DOHH2 (cell line): ENCODE measurements around the gene EME2.

ENCODE experiments used
- H3F3A ChIP-seq: fragments of 200-600 bp; sonication (generic), shearing (Covaris generic); 2 replicates; pipeline ENCODE4 v1.6.0; 2016; ENCODE audit warnings: antibody characterized with exemption, mild to moderate bottlenecking; ENCODE audit not compliant: control insufficient read depth, insufficient read depth
- H3K27ac ChIP-seq: fragments of 200-600 bp; sonication (generic); 2 replicates; pipeline ENCODE4 v1.5.1; 2014; ENCODE audit warnings: low read depth, mild to moderate bottlenecking, low read length, moderate library complexity
- H3K27me3 ChIP-seq: fragments of 200-600 bp; sonication (generic); 2 replicates; pipeline ENCODE4 v1.6.1; 2014; ENCODE audit warnings: mild to moderate bottlenecking, low read length, mixed read lengths; ENCODE audit not compliant: control insufficient read depth
- H3K36me3 ChIP-seq: fragments of 200-600 bp; sonication (generic); 2 replicates; pipeline ENCODE4 v1.6.1; 2014; ENCODE audit warnings: mild to moderate bottlenecking, low read length, moderate library complexity, mixed read lengths; ENCODE audit not compliant: control insufficient read depth
- H3K4me1 ChIP-seq: fragments of 200-600 bp; sonication (generic); 2 replicates; pipeline ENCODE4 v1.6.1; 2014; ENCODE audit warnings: mild to moderate bottlenecking, low read length, mixed read lengths; ENCODE audit not compliant: control insufficient read depth
- H3K4me2 ChIP-seq: fragments of 200-600 bp; sonication (generic); 2 replicates; pipeline ENCODE4 v1.6.0; 2014; ENCODE audit warnings: mild to moderate bottlenecking, low read length, moderate library complexity
- H3K4me3 ChIP-seq: fragments of 200-600 bp; sonication (generic); 2 replicates; pipeline ENCODE4 v1.5.1; 2014; ENCODE audit warnings: mild to moderate bottlenecking, low read length, mixed read lengths
- H3K79me2 ChIP-seq: fragments of 200-600 bp; sonication (generic); 2 replicates; pipeline ENCODE4 v1.6.1; 2014; ENCODE audit warnings: mild to moderate bottlenecking, low read length, mixed read lengths; ENCODE audit not compliant: control insufficient read depth
- H3K9me2 ChIP-seq: fragments of 200-600 bp; sonication (generic); replicated peaks from 2 replicates; pipeline ENCODE4 v1.6.1; 2014; ENCODE audit warnings: mild to moderate bottlenecking, low read length, mixed read lengths; ENCODE audit not compliant: control insufficient read depth
- H3K9me3 ChIP-seq: fragments of 200-600 bp; sonication (generic); 2 replicates; pipeline ENCODE4 v1.6.1; 2014; ENCODE audit warnings: antibody characterized with exemption, low read length, mixed read lengths; ENCODE audit not compliant: control insufficient read depth, insufficient read depth
- H4K20me1 ChIP-seq: fragments of 200-600 bp; sonication (generic); 2 replicates; pipeline ENCODE4 v1.6.0; 2014; ENCODE audit warnings: low read depth, mild to moderate bottlenecking, antibody characterized with exemption, low read length, moderate library complexity; ENCODE audit not compliant: control insufficient read depth, insufficient read depth
- CTCF ChIP-seq: fragments of 200-600 bp; sonication (generic); IDR thresholded peaks from one replicate; pipeline ENCODE4 v1.5.1; 2014; ENCODE audit warnings: antibody characterized with exemption, mild to moderate bottlenecking, low read depth, low read length; ENCODE audit not compliant: poor library complexity, severe bottlenecking
- EZH2phosphoT487 ChIP-seq: fragments of 200-600 bp; sonication (generic); IDR thresholded peaks from 2 replicates; pipeline ENCODE4 v1.6.1; 2017; ENCODE audit warnings: borderline replicate concordance, mild to moderate bottlenecking, antibody characterized with exemption, low read length, moderate library complexity, mixed read lengths

The EME2 gene

GRCh38 chr16:1769402-1770300 lies 3.0 kb upstream of the EME2 start:
- Histone ChIP-seq H3K27ac (peak overlapping the region; percentile 83; the same call in 1 of the 2 replicates), H3K36me3 (peaks cover 79% of the 10 kb centered on the region), H3K9me3 (no peaks in the 10 kb centered on the region), H3K27me3 (no peaks in the 10 kb centered on the region), H3K4me1 (peaks cover 19% of the 10 kb centered on the region), H3K4me2 (peak overlapping the region; percentile 96), H3K4me3 (peak overlapping the region; percentile 99), H4K20me1 (no peaks in the 10 kb centered on the region), H3K79me2 (peaks cover 43% of the 10 kb centered on the region), H3F3A (peaks cover 18% of the 10 kb centered on the region), H3K9me2 (no peaks in the 10 kb centered on the region)
- no peak for TF ChIP-seq CTCF
- no peak for TF ChIP-seq EZH2phosphoT487

DNA sequence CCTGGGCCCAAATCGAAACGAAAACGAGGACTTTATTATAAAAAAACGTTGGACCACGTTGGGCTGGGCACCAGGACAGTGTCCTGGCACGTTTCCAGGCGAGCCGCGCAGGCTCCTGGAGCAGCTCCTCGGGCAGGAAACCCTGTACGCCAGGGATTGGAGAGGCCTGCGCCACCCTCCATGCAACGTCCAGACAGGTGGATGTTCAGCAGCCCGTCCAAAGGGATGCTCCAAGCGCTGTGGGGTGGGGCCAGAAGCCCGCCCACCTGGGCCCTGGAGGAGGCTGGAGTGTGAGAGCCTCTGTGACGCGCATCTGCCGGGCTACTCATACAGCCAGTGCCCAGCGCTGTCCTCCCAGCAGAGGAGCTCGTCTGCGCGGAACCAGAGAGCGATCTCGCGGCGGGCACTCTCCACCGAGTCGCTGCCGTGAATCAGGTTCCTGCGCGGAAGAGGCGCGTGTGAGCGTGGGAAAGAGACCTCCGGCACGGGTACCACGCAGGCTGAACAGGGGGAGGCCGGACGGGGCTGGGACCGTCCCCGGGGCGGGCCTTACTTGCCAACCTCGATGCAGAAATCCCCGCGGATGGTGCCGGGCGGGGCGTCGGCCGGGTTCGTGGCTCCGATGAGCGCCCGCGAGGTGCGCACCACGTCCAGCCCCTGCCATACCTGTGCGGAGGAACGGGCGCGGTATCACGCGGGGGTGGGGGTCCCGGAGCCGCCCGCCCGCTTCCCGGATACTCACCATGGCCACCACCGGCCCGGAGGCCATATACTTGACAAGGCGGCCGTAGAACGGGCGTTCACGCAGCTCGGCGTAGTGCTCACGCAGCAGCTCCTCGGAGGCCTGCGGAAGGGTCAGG lies 2.1 kb upstream of the EME2 start:
- Histone ChIP-seq H3K9me3 (no peaks in the 10 kb centered on the region), H3K36me3 (peaks cover 79% of the 10 kb centered on the region), H3K27ac (peak overlapping the region; percentile 83), H3K4me3 (peak overlapping the region; percentile 99), H3K79me2 (peaks cover 52% of the 10 kb centered on the region), H3K4me1 (peaks cover 23% of the 10 kb centered on the region), H3K4me2 (peak overlapping the region; percentile 96), H3K27me3 (no peaks in the 10 kb centered on the region), H4K20me1 (no peaks in the 10 kb centered on the region), H3K9me2 (no peaks in the 10 kb centered on the region), H3F3A (peaks cover 18% of the 10 kb centered on the region)
- TF ChIP-seq EZH2phosphoT487: no peak

DNA sequence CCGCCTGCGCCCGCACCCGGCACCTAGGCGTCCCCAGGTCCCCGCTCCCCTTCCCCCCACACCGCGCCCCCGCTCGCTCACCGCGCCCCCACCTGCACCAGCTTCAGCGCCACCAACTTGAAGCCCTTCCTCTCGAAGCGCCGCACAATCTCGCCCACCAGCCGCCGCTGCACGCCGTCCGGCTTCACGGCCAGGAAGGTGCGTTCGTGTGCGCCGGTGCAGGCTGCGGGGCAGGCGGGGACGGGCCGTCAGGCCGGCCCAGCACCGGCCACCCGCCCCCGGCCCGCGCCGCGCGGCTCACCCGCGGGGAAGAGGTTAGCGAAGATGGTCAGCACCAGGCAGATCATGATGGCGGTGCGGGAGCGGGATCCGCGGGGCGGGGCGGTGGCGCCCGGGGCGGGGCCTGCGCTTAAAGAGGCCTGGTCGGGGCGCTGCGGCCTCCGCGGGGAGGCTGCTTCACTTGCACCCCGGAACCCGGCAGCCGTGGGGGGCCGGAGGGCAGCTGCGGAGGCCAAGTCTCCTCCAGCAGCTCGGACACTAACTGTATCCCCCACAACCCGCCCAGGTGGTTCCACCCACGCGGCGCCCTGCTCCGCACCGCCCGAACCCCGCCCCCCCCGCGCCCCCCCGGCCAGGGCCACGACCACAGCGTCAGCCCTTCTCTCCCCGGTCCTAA lies 1.3 kb upstream of the EME2 start, which contains the start of gene NME3:
Gene NME3 (minus strand): TSS at position 356 of the 676 bp plus-strand sequence. CDS start 9 bp downstream, at position 347.
- TF ChIP-seq EZH2phosphoT487 (no peak), CTCF (no peak)
- no peaks in the 10 kb centered on the region for H3K9me2 ChIP-seq
- H3F3A ChIP-seq: peaks cover 18% of the 10 kb centered on the region
- no peaks in the 10 kb centered on the region for H3K9me3 ChIP-seq
- H3K4me2 ChIP-seq: peak within 1 kb of the TSS; percentile 96
- H3K27ac ChIP-seq: peak within 1 kb of the TSS; percentile 83
- peaks cover 77% of the 10 kb centered on the region for H3K36me3 ChIP-seq
- peaks cover 23% of the 10 kb centered on the region for H3K4me1 ChIP-seq
- H4K20me1 ChIP-seq: no peaks in the 10 kb centered on the region
- H3K4me3 ChIP-seq: peak within 1 kb of the TSS; percentile 99
- H3K79me2 ChIP-seq: peaks cover 53% of the 10 kb centered on the region
- no peaks in the 10 kb centered on the region for H3K27me3 ChIP-seq
